AG04449 (cell line): ENCODE results near the gene RNLS.

Experiments used
- CTCF ChIA-PET: fragments of 350-600 bp; formaldehyde crosslinking; extraction: SDS; loops from one replicate; lab custom pipeline; 2021; ENCODE audit warnings: antibody characterized with exemption; lab: Yijun Ruan, JAX
- POLR2A ChIA-PET: fragments of 400-600, 350-600 bp; formaldehyde crosslinking; extraction: SDS; loops from one replicate; lab custom pipeline; 2020; ENCODE audit warnings: antibody characterized with exemption, inconsistent platforms; lab: Yijun Ruan, JAX
- DNase-seq: peaks from one replicate; pipeline ENCODE4 v3.0.0-alpha.2; 2010; ENCODE audit warnings: low read depth, low spot score
- H3K4me3 ChIP-seq: 2 replicates; pipeline ENCODE4 v1.5.1; 2011; ENCODE audit warnings: low read depth, mild to moderate bottlenecking, control low read depth, low read length
- CTCF ChIP-seq: IDR thresholded peaks from one replicate; pipeline ENCODE4 v1.5.1; 2011; ENCODE audit warnings: mild to moderate bottlenecking, moderate library complexity, low read length, control low read depth, inconsistent platforms; ENCODE audit not compliant: insufficient read depth; ENCODE audit errors: missing control alignments

The RNLS gene

DNA sequence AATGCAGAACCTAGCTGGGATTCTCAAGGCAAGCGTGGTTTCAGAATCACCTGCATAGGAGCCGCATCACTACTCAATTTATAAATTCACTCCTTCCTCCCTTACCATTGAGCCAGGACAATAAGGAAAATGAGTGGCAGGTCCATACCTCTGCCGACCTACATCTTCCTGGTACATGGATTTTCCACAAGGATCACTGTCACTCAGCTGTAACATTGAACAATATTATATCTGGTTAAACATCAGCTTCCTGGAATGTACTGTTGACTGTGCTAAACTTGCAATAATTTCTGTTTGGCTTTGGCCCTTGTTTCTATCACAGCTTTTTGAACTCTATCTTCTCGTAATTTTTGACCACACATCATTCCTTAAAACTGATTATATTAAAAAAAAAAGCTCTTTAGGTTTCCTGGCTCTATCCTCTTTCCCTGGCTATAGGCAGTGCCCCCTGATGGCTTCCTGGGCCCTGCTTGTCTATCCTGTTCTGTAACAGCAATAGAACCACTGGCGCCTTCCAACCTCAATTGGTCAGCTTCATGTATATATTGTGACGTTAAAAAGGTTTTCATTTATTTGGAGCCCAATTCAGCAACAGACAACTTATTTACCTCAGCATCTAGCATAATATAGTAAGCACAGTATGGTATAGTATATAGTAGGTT lies 59.2 kb downstream of the RNLS start:
- DNase-seq, result no peak
- CTCF ChIA-PET, result interaction anchor here (1.1 to 1.9 kb wide), 2 partner anchors 29 to 41 kb away, joined by 3 to 5 read pairs; no protein-coding TSS in a partner anchor
- POLR2A ChIA-PET, result no interaction called here
- TF ChIP-seq CTCF, result no peak
- no peak overlapping the region for H3K4me3 ChIP-seq

GRCh38 chr10:88522715-88523114 lies 60.4 kb downstream of the RNLS start:
- ChIA-PET CTCF (interaction anchor here (0.9 to 1.9 kb wide), 2 partner anchors 31 to 42 kb away, joined by 3 to 5 read pairs; no protein-coding TSS in a partner anchor), POLR2A (no interaction called here)

GRCh38 chr10:88521791-88522190 lies 61.3 kb downstream of the RNLS start:
- CTCF ChIA-PET, result interaction anchor here (0.9 kb wide), 1 partner anchor 31 kb away, joined by 3 read pairs; no protein-coding TSS in a partner anchor
- no peak for DNase-seq
- no peak overlapping the region for H3K4me3 ChIP-seq
- POLR2A ChIA-PET, result no interaction called here
- TF ChIP-seq CTCF, result no peak

More at GRCh38 chr10:88522715-88523114, 60.4 kb downstream of the RNLS start:
- no peak for DNase-seq
- TF ChIP-seq CTCF, result no peak
- no peak overlapping the region for H3K4me3 ChIP-seq

GRCh38 chr10:88515235-88515634 lies 67.9 kb downstream of the RNLS start:
- ChIA-PET CTCF (interaction anchor here (1.2 kb wide), 1 partner anchor 9 kb away, joined by 3 read pairs; no protein-coding TSS in a partner anchor), POLR2A (no interaction called here)
- no peak overlapping the region for H3K4me3 ChIP-seq
- DNase-seq, result no peak
- TF ChIP-seq CTCF, result no peak

DNA sequence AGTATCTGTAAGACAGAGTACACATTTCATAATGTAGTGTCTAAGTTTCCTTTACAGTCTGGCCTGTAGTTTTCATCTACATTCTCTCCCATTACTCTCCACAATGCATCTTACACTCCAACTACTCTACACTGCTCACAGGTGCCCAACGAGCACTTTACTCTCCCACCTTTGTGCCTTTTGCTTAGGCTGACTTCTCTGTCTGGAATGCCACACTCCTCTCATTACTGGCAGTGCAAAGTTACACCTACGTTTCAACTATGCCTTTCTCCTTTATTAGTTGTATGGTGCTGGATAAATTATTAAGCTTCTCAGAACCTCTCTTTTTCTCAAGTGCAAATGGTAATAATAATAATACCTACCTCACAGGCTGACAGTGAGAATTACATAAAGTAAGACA lies 70.5 kb downstream of the RNLS start:
- POLR2A ChIA-PET, result no interaction called here
- no peak overlapping the region for H3K4me3 ChIP-seq
- CTCF ChIA-PET, result no interaction called here
- TF ChIP-seq CTCF, result no peak
- DNase-seq, result no peak

DNA sequence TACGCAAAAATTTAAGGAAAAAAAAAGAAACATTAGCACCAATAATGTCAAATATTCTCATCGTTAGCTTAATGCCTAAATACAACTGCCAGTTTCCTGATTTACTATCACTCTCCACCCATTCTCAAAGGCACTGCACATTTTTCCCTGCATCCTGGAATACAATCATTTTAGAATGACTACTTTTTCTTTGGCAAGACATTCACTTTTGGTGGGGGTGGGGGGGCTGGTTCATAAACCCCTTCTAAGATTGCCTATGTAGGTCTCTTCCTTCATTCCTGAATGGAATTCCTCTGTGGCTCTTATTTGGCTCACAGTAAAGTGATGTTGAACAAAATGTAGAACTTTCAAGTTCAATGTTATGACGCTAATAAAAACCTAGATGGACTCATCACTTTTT lies 74.3 kb downstream of the RNLS start:
- no peak for TF ChIP-seq CTCF
- CTCF ChIA-PET, result no interaction called here
- no peak for DNase-seq
- H3K4me3 ChIP-seq, result no peak overlapping the region
- POLR2A ChIA-PET, result no interaction called here
